NCI-H1694 (cell line): ENCODE results near the gene TLCD2.
A peak's percentile ranks its signal among the peaks of the same experiment; 100 is the strongest.
"Not testable (repeated sequence)": the region's sequence is repeated elsewhere in the genome, so short reads cannot be mapped to it uniquely, and the experiment has no call there.

ENCODE experiments used
- DNase-seq: peaks from one replicate; lab custom pipeline; 2025; lab: John Stamatoyannopoulos, UW

TLCD2 gene

GRCh38 chr17:1686086-1686485 lies 24.1 kb downstream of the TLCD2 start:
- no peak for DNase-seq

- peak; percentile 99 for DNase-seq
Observed at GRCh38 chr17:1684378-1685189, 25.6 kb downstream of the TLCD2 start, which contains the start of gene PRPF8. PRPF8 (minus strand) TSS chr17:1684867; CDS start chr17:1684571, 296 bp downstream.

- DNase-seq, result no peak
Observed at GRCh38 chr17:1683459-1683858, 26.7 kb downstream of the TLCD2 start.

- no peak for DNase-seq
Observed at GRCh38 chr17:1676401-1676800, 33.8 kb downstream of the TLCD2 start.

GRCh38 chr17:1673041-1673785 lies 37.0 kb downstream of the TLCD2 start:
- DNase-seq, result no peak

- DNase-seq, result not testable (repeated sequence)
Observed at GRCh38 chr17:1663934-1664333, 46.2 kb downstream of the TLCD2 start.

GRCh38 chr17:1661045-1661444 lies 49.1 kb downstream of the TLCD2 start:
- no peak for DNase-seq

- no peak for DNase-seq
Observed at GRCh38 chr17:1658100-1658499, 52.1 kb downstream of the TLCD2 start.

GRCh38 chr17:1653735-1654134 lies 56.4 kb downstream of the TLCD2 start:
- DNase-seq, result no peak

- DNase-seq, result not testable (repeated sequence)
Observed at GRCh38 chr17:1652794-1653193, 57.4 kb downstream of the TLCD2 start.
